ENCODE measurements around the gene DCUN1D2.
A peak's percentile ranks its signal among the peaks of the same experiment; 100 is the strongest.

The DCUN1D2 gene

DNA sequence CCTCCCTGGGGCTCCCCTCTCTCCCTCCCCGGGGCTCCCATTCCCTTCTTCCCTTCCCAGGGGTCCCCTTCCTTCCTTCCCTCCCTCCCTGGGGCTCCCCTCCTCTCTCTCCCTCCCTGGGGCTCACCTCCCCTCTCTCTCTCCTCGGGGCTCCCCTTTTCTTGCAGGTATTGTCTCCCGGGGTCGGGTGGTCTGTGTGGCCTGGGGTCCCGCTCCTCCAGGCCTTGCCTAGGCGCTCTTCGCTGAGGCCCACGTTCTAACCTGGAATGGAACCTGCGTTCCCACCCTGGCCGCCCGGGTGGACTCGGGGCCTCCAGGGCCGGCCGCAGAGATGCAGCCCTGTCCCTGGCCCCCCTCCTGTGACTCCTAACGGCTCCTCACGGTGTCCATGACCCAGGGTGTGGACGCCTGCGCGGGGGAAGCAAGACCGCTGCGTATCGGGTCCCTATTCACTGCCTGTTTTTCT, 940 bp upstream of the DCUN1D2 start:
- DNase-seq (ENCODE audit: insufficient read length, low spot score) (peak; percentile 62), FAIRE-seq (no peak)
- TF ChIP-seq POLR2A (IDR thresholded peaks at IDR 0.05; ENCODE audit: low read depth, low read length): no peak

DNA sequence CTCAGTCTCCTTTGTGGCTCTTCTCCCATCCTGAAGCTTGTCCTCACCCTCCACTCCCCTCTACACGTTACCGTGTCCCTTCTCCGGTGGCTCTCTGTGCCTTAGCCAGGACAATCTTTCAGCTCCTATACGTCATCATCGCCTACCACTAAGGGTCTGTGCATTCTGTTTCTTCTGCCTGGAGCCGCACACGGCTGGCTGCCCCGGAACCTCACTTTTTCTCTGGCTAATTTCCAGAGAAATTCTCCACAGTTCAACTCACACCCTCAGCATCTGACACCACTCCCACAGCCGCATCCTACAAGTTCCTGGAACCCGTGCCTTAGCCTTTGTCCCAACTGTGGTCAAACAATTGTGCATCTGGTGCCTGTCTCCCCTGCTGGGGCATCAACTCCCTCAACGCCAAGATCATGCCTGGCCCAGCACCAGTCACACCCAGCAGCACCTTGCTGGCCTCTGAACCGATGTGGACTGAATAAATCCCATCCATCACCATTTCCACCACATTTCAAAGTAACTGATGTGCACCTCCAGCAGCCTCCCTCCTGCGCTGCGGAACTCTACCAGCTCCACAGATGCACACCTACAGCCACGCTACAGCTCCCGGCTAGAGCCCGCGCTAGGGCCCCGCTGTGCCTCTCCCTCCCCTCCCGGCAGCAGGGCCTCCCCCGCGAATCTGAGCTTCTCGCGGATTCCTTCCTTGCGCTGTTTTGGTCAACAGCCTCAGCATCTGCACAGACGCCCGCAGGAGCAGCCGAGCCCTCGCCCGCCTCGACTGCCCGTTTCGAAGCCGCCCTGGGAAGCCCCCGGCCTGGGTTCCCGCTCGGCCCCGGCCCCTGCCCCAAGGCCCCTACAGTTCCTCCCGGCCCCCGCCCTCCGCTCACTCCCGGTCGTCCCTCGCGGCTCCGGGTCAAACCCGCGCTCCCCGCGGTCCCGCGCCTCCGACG, 689 bp downstream of the DCUN1D2 start:
- TF ChIP-seq POLR2A (IDR thresholded peaks at IDR 0.05; ENCODE audit: low read depth, low read length): no peak
- DNase-seq (ENCODE audit: insufficient read length, low spot score): peak; percentile 62
- peak; percentile 57 for FAIRE-seq

DNA sequence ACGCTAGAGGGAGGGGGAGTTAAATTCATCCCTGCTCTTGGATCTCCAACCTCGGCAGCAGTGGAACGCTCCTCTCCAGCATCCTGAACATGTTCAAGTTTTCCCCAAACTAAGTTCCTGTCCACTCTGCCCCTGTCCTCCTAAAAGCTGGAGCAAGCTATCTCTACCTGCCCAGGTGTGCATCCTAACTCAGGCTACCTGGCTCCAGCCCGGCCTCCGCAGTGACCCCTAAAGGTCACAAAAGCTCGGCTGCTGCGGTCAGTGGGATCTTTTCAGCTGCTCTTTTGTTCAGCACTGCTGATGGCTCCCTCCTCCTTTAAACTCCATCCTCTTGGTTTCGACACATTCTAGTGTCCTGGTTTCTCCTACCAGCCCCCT, 1.4 kb downstream of the DCUN1D2 start:
- no peak for TF ChIP-seq POLR2A (IDR thresholded peaks at IDR 0.05; ENCODE audit: low read depth, low read length)
- no peak for FAIRE-seq
- no peak for DNase-seq (ENCODE audit: insufficient read length, low spot score)

DNA sequence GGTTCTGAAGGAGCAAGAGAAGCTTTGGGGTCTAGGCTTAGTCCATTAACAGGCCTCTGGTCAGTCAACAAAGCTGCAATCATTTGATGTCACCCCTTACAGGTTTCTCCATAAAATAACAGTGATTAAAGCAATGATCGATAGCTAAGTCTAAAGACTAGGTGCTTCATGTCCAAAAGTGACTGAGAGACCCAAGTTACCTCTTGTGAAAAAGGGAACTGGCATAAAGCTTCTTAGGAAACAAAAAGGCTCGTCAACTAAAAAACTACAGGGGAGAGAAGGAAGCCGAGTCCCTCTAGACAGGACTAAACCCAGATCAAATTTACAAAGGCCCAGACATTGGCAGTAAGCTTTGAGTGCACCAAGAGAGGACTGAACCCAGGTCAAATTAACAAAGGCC, 2.2 kb downstream of the DCUN1D2 start:
- FAIRE-seq (no peak), DNase-seq (ENCODE audit: insufficient read length, low spot score) (no peak)
- TF ChIP-seq POLR2A (IDR thresholded peaks at IDR 0.05; ENCODE audit: low read depth, low read length): no peak

DNA sequence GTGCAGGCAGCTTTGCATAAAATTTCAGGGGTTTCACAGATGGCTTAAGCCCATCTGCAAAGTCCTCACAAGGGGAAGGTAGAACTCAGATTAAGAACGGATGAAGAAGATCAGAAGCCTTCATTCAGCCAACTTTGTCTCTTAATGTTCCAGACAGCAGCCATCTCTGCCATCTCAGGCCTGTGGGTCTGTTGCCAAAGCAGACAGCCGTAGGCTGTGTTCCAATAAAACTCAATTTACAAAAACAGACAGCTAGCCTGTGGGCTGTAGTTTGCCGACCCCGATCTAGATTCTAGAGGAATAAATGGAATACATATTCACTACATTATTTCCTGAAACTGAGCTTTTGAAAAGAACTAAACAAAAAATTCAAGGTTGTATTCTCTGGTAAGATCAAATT, 3.8 kb downstream of the DCUN1D2 start:
- FAIRE-seq: no peak
- no peak for DNase-seq (ENCODE audit: insufficient read length, low spot score)
- no peak for TF ChIP-seq POLR2A (IDR thresholded peaks at IDR 0.05; ENCODE audit: low read depth, low read length)

DNA sequence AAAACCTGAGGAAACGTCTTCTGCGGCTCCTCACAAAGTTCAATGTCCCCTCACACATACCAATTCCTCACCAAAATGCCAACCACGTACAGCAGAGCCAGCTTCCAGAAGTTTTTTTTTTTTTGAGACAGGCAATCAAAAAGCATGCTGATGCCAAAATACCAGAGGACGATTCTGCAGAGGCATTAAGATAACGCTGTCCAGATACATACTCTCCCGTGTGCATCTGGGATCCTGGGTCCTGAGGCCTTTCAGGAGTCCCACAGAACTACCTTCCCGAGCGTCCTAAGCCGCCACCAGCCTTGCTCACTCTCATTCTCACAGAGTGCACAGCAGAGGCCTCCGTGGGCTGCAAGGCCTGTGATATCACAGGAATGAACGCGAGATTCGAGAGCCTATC, 5.0 kb downstream of the DCUN1D2 start:
- FAIRE-seq (no peak), DNase-seq (ENCODE audit: insufficient read length, low spot score) (no peak)
- TF ChIP-seq POLR2A (IDR thresholded peaks at IDR 0.05; ENCODE audit: low read depth, low read length): no peak

DNA sequence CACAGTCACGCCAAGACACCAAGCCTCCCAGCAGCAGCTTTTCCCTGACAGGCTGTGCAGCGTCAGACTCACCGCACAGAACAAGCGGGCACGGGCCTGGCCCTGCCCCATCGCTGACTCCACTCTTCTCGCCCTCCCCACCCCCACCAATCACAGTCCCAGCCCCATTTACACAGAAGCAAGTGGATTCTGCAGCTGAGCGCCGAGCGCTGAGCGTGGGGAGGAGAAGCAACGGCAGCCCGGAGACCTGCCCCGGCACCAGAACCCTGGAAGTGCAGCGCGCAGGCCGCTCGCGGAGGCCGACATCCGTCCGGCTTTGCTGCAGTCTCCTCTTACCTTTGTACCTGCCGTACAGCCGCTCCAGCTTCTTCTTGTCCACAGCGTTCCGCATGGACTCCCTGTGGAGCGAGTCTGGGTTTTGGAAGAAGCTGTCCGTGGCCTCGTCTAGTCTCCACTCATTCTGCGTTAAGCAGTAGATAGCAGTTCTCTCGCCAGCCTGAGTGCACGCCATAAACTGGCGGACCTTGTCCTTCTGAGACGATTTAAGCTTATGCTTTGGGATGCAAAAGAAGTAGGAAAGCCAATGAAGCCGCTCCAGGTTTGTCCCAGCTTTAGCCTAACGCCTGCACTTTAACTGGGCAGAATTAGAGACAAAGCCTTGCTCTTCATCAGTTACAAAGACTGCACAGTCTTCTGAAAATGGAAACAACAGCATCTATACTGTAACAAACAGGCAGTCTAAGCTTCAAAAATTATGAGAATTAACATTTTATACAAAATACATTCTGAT, 6.8 kb downstream of the DCUN1D2 start:
- DNase-seq (ENCODE audit: insufficient read length, low spot score): no peak
- FAIRE-seq: no peak
- TF ChIP-seq POLR2A (IDR thresholded peaks at IDR 0.05; ENCODE audit: low read depth, low read length): no peak

DNA sequence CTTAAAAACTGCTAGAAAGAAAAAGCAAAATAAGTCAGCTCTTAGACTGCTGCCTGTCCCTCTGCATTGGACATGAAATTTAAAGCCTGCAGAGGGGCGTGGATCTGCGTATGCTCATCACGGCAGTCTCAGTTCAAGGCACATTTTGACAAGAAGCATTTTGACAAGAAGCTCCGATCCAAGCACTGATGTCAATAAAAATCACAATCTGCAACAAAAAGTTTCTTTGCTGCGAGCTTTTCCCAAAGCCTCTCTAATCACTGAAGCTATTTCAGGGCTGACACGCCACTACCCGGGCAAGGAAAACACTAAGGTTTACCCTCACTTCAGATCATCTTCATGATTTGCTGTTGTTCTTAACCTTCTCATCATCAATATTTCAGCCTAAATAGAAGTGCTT, 7.4 kb downstream of the DCUN1D2 start:
- no peak for FAIRE-seq
- no peak for DNase-seq (ENCODE audit: insufficient read length, low spot score)
- TF ChIP-seq POLR2A (IDR thresholded peaks at IDR 0.05; ENCODE audit: low read depth, low read length): no peak

DNA sequence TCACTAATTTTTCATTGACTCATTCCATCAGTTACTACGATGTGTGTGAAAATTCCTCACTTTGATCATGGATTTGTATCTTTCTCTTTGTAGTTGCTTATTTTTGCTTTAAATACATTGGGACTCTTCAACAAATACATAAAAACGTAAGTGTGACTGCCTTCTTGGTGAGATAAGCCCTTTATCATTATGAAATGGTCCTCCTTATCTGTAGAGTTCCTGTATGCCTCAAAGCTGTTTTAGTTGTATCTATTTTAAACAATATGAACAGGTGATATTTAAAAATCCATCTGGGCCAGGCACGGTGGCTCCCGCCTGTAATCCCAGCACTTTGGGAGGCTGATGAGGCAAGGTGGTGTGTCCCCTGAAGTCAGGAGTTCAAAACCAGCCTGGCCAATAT, 11.3 kb downstream of the DCUN1D2 start:
- TF ChIP-seq POLR2A (IDR thresholded peaks at IDR 0.05; ENCODE audit: low read depth, low read length): no peak
- DNase-seq (ENCODE audit: insufficient read length, low spot score) (no peak), FAIRE-seq (no peak)

DNA sequence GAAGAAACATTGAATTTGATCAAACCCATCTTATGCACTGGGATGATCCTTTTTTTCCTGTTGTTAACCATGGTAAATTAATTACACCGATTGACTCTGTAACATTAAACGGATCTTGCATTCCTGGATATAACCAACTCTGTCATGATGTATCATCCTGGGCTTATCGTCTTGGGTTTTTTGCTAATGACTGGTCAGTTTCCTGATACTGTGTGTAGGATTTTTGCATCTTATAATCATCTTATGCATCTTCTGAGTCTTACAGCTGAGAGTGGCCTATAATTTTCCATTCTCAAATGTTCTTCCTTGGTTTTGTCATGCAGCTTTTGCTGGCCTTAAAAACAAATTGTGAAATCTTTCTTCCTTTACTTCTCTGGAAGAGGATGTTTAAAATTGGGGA, 12.8 kb downstream of the DCUN1D2 start:
- DNase-seq (ENCODE audit: insufficient read length, low spot score): no peak
- peak; percentile 38 for FAIRE-seq
- TF ChIP-seq POLR2A (IDR thresholded peaks at IDR 0.05; ENCODE audit: low read depth, low read length): no peak

DNA sequence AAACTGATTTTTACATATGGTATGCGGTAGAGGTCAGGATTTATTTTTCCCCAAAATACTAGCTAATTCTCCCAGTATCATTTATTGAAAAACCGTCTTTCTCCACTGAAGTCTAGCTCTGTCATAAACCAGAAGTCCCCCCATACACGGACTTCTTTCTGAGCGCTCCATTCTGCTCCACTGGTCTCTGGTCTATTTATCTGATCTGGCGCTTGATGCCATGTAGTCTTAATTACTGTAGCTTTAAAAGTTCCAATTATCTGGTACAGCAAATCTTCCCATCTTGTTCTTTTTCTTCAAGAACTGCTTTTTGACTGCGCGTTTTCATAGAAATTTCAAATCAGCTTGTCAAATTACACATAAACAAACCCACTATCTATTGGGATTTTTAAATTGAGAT, 13.7 kb downstream of the DCUN1D2 start:
- no peak for TF ChIP-seq POLR2A (IDR thresholded peaks at IDR 0.05; ENCODE audit: low read depth, low read length)
- DNase-seq (ENCODE audit: insufficient read length, low spot score) (no peak), FAIRE-seq (no peak)

DNA sequence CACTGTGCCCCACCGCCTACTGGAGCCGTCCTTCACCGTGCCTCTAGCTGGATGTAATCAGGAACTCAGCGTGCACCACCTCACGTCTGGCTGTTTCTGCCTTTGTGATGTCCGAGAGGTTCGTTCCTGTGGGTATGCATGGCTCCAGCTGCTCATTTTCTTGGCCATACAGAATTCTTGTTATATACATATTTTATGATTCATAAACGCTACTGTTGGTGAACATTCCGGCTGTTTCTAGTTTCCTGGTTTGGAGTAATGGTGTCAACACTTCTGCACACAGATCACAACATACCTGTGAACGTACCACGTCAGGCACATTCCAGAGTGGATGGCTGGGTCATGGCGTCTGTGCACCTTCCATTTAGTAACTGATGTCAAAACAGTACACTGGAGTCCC, 14.6 kb downstream of the DCUN1D2 start:
- TF ChIP-seq POLR2A (IDR thresholded peaks at IDR 0.05; ENCODE audit: low read depth, low read length): no peak
- DNase-seq (ENCODE audit: insufficient read length, low spot score) (no peak), FAIRE-seq (no peak)

DNA sequence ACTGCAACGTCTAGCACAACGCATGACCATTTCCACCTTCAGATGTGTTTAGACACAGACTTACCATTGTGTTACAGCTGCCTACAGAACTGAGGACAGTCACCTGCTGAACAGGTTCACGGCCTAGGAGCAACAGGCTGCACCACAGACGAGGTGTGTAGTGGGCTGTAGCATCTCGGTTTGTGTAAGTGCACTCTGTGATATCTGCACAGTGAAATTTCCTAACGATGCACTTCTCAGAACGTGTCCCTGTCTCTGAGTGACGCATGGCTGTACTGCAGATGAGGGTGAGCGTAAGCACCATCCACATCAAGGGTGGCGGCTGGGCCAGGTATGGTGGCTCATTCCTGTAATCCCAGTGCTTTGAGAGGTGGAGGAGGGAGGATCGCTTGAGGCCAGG, 15.2 kb downstream of the DCUN1D2 start:
- no peak for FAIRE-seq
- no peak for TF ChIP-seq POLR2A (IDR thresholded peaks at IDR 0.05; ENCODE audit: low read depth, low read length)
- no peak for DNase-seq (ENCODE audit: insufficient read length, low spot score)

DNA sequence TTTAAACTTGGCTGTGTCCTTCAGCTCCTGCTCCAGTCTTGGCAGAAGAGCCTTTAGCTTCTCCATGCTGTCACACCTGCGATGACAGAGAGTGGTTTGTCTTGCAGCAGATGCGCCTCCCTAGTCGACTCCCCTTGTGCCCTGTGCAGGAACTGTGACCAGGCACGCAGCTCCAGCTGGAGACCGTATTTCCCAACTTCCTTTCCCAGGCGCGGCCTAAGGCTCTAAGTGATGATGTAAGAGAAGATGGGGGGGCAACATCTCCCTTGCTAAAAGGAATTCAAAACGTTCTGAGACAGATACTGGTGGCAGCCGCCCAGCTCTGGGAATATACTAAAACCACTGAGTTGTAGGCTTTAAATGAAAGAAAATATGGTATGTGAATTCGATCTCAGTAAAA, 16.3 kb downstream of the DCUN1D2 start:
- FAIRE-seq (no peak), DNase-seq (ENCODE audit: insufficient read length, low spot score) (no peak)
- no peak for TF ChIP-seq POLR2A (IDR thresholded peaks at IDR 0.05; ENCODE audit: low read depth, low read length)
